Islet precursor cell (in vitro differentiated cells): Measurements from ENCODE around the gene ZNF660.
A peak's percentile ranks its signal among the peaks of the same experiment; 100 is the strongest.
"Not testable (repeated sequence)": the region's sequence is repeated elsewhere in the genome, so short reads cannot be mapped to it uniquely, and the experiment has no call there.

Source experiments
- DNase-seq: peaks from one replicate; pipeline ENCODE4 v3.0.0-alpha.2; 2018

ZNF660 gene

DNA sequence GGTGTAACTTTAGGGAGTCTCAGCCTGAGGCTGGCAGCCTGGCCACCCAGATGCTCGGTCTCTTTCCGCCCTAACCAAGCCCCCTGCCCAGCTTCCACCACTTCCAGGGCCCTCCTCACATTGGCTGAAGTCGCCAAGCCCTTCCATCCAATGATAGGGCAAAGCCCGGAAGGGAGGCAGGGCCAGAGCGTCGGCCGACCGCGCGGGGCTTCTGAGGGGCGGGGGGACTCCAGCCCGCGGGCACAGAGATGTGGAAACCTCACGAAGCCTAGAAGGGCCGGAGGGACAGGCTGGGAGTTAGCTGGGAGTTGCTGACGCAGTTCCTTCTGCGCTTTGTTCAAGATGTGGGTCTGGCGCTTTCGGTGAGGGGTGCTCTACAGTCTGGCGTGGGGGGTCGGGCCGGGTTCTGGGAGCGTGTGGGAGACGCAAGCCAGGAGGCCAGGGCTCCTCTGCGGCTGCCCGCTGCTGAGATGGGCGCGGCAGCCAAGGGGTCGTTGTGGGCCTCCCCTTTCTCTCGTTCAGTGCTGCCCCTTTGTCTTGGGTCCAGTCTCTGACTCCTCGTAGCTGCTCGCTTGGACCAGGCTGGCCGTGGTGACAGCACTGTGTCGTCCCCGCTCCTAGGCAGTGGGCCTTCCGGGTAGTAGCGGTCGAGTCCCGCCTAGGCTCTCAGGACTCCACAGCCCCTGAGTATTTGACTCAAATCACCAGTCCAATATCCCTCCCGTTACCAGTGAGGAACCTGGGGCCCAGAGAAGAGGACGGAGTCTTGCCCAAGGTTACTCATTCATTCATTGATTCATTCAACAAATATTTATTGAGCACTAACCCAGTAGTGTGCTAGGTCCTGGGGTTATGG, at the start of gene ZNF660:
TSS of gene ZNF660 (plus strand) at position 319 of the 856 bp plus-strand sequence. CDS start 9,230 bp downstream, outside the sequence.
- peak; percentile 96 for DNase-seq

DNA sequence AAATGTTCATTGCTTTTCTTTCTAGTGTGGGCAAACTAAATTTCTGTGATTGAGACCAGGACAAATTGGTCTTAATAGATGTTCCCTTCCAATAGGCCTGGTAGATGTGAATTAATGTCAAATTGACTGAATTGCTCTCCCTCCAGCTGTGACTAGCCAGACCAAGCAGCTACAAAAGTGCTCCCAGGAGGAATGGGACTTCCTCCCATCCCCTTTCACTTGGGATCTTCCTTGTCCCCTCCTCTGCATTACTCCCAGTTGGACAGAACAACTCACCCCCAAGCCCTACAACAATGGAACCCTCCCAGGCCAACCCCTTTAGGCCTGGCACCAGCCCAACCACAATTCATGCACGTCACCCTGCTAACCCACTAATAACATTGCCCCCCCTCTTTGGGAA, 49.4 kb upstream of the ZNF660 start:
- DNase-seq = no peak

DNA sequence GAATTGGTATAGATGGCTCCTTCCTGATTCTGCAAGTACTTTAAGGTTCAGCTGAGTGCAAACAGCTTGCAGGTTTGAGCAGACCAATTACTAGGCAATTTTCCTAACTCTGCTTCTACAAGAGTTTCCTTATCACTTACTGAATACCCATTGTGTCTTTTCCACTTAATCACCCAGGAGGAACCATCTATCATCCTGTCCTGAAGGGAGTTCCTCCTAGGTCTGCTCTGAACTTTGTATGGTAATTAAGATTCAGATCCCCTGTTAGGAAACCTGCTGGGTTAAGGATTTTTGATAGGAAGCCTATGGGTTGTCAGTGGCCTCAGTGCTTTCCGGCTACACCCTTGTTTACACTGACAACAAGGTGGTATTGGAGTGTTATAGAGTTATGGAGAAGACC, 40.0 kb upstream of the ZNF660 start:
- DNase-seq = not testable (repeated sequence)

DNA sequence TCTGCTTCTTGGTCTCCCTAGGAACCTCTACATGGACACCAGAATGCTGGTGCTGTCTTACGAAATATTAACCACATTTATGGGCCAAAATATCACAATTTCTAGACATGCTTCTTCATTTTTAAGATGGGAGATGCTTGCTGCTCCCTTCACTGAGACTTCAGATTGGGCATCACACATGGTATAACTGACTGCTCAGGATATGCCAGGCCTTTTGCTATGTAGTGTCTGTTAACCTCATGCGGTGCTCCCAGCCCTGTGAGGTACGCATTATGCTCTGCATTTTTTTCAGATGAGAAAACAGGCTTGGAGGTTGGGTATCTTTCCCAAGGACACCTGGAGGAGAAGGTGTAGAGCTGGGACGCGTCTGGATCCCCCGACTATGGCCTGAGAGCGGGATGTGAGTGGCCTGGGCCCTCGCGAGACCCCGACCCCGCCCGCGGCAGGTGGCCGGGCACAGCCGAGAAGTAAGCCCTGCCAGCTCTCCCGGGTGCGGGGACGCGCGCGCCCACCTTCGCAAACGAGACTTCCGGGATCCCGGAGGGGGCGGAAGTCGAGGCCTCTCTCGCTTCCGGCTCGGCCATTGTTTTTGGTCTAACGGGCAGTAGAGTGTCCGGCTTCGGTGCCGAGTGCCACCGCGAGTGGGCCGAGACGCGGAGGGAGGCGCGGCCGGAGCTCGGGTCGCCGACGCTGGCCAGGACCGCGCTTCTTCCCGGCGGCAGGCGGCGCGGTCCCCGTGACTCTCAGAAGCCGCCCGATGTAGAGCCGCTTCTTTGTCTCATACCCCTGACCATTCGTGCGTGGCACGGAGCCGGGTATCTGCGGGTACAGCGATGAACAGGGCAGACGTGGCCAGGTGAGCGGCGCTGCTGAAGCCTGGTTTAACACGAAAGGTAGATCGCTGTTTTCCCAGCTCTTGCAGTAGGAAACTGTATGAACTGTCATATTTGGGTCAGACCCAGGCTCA, 29.9 kb upstream of the ZNF660 start, which contains the start of gene ZKSCAN7:
TSS of gene ZKSCAN7 (plus strand) at position 568 of the 967 bp plus-strand sequence. CDS start 1,855 bp downstream, outside the sequence.
- DNase-seq = peak; percentile 80

DNA sequence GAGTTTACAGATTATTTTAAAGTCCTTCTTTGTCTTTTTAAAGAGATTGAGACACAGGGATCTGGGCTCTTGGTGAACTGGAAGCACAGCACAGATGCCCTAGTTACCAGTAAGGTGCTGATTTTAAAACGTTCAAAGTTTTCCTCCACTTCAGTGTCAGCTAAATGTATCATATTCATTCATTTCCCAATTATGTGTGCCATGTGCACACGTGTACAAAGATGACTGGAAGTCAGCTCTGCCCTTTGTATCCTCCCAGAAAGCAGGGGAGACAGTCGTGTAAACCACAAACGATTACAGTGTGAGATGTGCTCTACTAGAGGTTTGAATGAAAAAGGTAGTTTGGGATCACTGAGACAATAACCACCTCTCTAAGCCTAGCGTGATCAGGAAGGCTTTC, 29.0 kb upstream of the ZNF660 start:
- DNase-seq = no peak

DNA sequence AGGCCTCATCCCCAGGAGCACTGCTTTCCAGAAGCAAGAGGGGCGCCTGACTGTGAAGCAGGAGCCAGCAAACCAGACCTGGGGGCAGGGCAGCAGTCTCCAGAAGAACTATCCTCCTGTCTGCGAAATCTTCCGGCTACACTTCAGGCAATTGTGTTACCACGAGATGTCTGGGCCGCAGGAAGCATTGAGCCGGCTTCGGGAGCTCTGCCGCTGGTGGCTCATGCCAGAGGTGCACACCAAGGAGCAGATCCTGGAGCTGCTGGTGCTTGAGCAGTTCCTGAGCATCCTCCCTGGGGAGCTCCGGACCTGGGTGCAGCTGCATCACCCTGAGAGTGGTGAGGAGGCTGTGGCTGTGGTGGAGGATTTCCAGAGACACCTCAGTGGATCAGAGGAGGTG, 27.7 kb upstream of the ZNF660 start:
- DNase-seq = no peak

DNA sequence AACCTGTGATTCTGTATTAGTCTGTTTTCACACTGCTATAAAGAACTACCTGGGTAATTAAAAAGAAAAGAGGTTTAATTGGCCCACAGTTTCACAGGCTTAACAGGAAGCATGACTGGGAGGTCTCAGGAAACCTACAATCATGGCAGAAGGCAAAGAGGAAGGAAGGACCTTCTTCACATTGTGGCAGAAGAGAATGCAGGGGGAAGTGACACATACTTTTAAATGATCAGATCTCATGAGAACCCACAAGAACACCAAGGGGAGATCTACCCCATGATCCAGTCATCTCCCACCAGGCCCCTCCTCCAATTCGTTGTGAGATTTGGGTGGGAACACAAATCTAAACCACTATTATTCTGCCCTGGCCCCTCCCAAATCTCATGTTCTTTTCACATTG, 23.7 kb upstream of the ZNF660 start:
- no peak for DNase-seq

DNA sequence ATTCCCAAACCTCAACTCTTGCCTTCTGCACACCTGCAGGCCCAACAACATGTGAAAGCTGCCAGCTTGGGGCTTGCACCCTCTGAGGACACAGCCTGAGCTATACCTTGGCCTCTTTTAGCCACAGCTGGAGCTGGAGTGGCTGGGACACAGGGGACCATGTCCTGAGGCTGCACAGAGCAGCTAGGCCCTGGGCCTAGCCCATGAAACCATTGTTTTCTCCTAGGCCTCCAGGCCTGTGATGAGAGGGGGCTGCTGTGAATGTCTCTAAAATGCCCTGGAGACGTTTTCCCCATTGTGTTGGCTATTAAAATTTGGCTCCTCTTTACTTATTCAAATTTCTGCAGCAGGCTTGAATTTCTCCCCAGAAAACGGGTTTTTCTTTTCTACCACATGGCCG, 22.6 kb upstream of the ZNF660 start:
- DNase-seq = no peak

DNA sequence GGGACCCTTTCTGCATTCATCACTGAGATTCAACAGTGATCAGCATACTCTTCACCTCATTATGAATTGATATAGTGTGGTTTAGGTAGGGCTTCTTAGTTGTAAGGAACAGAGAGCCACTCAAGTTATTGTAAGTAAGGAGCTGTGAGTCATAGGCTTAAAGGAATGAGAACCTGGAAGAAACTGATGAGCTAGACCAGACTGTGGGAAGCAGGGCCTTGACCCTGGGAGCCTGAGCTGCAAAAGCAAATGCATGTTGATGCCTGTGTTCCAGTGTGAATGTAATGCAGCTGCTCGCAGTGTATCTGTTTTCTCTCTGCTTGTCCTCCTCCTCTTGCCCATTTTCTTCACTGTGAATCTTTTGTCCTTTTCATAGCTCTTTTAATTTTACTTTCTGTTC, 16.2 kb upstream of the ZNF660 start:
- no peak for DNase-seq

DNA sequence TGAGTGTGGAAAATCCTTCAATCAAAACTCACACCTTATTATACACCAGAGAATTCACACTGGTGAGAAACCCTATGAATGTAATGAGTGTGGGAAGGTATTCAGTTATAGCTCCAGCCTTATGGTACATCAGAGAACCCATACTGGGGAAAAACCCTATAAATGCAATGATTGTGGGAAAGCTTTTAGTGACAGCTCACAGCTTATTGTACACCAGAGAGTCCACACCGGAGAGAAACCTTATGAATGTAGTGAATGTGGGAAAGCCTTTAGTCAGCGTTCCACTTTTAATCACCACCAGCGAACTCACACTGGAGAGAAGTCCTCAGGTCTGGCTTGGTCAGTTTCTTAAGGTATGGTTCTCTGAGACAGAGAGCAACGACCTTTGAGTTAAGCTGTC, 13.7 kb upstream of the ZNF660 start:
- no peak for DNase-seq

DNA sequence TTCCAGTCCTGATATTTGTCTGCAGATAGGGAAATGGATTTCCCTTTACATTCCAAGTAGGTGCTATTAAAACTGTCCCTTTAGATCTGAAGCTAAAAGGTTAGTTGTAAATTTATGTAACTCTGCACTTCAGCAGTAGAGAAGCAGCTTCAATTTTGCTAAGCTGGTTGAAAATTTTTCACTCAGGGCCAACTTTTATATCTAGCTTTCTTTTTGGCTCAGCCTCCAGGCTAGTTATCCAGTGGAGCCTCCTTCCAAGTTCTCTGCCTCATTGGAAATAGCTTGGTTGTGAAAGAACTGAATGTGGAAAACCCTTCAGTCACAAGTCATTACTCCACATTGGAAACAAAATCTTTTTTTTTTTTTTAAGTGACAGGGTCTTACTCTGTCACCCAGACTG, 8.2 kb upstream of the ZNF660 start:
- DNase-seq = no peak

DNA sequence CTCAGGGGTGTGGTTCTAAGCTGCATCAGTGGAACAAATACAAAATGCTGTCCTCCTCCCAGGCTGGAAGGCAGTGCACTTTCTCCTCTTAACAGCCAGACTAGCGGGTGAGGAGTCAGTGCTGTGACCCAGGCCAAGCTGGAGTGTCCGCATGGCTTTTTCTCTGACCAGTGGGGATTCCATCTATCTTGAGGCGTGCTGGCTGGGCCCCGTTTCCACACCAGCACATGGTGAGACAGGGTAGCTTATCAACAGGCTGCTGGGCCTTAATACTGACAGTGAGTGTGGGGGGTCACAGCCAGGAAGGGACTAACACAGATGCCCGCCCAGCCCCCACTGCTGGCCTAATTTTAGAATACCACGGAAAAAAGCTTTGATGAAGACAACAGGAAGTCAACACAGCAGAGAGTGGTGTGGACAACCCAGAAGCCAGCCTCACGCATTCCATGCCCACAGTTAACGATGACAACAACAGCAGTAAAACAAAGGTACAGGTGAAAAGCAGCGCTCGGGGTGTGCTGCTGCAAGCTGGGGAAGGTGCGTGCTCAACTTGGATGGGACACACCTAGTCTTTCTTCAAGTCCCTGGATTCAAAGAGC, 7.3 kb upstream of the ZNF660 start:
- DNase-seq = not testable (repeated sequence)

DNA sequence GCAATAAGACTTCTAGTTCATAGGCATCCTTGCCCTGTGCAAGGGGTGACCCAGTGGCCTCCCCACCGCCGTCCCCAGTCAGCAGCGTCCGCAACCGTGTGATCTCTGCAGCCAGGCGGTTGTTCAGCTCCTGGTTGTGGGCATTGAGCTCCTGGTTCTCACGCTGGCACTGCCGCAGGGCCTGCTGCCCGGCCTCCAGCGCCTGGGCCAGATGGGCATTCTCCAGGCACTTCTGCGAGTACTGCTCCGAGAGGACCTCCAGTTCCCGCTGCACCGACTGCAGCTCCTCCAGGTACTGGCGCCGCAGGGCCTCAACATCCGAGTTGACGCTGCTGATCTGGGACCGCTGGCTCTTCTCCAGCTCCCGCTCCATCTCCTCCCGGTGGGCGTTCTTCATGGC, 6.4 kb upstream of the ZNF660 start:
- DNase-seq = not testable (repeated sequence)

DNA sequence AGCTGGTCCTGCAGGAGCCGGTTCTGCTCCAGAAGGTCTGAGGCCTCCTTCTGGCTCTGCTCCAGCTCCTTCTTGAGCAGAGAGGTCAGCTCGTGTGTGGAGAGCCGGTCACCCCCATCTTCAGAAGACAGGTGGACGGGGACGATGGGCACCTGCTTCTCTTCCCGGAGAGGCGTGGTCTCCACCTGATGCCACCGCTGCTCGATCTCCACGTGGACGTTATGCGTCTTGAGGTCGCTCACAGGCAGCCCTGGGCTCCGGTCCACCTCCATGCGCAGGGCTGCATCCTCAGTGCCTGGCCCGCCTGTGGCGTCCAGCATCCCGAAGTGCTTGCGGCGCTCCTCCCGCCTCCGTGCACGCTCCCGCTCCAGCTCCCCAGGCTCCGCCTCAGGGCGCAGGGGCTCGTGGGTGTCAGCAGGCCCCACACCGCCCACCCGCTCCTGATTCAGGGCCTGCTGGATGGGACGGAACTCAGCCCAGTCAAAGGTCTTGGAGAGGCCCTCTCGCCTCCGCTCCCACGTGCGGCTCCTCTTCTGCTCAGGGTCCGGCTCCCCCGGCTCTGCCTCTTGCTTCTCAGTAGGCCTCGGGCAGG, 5.7 kb upstream of the ZNF660 start:
- DNase-seq = not testable (repeated sequence)

DNA sequence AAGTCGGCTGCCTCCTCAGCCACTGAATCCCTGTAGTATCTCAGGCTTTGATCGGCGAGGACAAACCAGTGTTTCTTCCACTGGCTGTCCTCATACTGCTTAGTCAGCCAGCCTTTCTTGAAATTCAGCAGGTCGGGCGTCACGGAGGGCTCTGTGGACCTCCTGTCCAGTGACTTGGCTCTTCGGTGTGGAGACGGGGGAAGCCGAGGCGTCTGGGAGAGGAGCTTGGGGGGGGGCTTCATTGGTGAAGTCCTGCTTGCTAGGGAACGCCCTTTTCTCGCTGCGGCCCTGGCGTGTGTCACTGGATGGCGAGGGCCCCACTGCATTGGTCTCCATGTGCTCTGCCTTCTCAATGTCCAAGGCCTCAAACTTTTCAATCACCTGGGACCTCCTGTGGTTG, 5.0 kb upstream of the ZNF660 start:
- not testable (repeated sequence) for DNase-seq

DNA sequence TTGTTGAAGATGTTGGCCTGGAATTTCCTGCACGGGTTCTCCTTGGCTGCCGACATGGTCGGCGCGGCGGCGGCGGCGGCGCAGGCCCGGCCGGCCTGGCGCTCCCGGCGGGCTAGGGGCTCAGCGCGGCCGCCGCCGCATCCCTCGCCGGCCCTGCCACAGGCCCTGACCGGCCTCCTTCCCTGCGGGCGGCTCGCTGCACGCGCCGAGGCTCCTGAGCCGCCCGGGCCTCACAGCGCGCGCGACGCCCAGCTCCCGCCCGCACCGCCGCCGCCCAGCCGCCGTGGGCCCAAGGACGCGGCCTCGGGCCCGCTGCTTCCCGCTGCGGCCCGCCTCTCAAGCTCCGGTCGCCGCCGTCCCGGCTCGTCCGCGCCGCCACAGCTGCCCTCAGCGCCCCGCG, 3.8 kb upstream of the ZNF660 start:
- not testable (repeated sequence) for DNase-seq

DNA sequence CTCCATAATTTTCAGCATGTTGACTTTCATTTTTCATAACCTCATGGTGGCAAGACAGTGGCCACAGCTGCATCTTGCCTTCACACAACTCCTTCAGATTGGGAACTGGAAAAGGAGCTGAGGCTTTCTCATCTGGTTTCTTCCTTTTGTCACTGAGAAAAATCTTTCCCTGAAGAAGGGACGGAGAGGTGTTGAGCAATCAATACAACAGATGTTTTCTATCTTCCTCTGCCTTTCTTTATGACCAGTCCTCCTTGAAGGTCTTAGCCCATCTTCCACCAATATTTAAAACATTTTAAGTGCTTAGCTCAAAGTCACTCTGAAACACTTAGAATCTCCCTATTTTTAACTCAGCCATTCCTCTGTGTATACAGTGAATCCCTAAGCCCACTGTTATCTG, 11.9 kb downstream of the ZNF660 start:
- no peak for DNase-seq

DNA sequence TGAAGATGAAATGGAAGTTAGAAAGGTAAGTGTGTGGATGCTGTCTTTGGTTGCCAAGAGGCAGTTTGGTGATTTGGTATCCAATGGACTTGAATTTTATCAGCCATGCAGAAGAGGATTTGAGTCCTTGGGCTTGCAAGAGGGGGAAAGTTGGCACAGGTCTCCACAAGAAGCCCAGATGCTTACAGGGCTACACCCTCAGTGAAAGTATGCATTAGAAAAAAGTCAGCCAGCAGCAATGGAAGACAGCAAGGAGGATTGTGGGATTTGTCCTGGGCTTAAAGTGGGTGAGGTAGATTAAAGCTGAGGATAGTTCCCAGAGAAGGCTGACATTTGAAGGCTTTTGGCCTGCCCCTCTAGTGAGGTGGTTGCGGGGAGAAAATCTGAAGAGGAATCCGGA, 17.0 kb downstream of the ZNF660 start:
- no peak for DNase-seq

DNA sequence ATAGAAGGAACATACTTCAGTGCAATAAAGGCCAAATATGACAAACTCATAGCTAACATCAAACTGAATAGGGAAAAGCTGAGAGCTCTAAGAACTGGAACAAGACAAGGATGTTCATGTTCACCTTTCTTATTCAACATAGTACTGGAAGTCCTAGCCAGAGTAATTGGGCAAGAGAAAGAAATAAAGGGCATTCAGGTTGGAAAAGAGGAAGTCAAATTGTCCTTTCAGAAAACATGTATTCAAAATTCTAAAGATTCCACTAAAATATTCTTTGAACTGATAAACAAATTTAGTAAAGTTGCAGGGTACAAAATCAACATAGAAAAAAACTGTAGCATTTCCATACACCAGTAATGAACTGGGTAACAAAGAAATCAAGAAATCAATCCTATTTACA, 27.9 kb downstream of the ZNF660 start:
- DNase-seq = no peak

DNA sequence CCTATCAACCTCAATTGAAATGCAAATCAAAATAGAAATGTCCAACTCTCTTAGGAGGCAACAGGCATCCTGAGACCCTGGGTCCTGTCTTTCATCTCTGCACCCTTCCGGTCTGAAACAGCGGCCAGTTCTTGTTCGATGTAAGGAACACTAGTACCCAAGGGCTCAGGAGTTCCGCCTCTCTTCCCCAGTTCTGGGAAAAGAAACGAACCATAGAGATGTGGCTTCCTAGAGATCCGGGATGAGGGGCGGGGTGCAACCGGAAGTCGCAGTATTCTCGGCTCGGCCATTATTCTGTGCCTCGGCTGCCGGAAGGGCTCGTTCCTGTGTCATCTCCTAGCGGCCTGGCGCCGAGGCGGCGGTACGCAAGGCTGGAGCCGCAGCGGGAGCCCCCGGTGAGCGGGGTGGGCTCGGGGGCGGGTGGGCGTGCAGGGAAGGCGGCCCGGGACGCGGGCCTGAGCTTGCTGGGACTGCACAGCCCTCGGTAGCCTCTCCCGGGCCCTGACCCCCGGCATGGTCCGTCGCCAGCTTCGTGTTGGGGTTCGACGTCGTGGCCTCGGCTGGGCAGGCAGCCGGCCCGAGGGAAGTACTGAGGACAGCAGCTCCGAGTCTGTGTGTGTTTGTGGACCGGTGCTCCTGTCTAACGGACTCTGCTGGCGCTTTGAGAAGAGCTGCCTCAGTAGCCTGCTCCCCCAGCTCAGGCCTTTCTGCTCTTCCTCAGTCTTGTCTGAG, 40.2 kb downstream of the ZNF660 start, which contains the start of gene ZNF197:
TSS of gene ZNF197 (plus strand) at position 288 of the 732 bp plus-strand sequence. CDS start 4,119 bp downstream, outside the sequence.
- peak; percentile 94 for DNase-seq

DNA sequence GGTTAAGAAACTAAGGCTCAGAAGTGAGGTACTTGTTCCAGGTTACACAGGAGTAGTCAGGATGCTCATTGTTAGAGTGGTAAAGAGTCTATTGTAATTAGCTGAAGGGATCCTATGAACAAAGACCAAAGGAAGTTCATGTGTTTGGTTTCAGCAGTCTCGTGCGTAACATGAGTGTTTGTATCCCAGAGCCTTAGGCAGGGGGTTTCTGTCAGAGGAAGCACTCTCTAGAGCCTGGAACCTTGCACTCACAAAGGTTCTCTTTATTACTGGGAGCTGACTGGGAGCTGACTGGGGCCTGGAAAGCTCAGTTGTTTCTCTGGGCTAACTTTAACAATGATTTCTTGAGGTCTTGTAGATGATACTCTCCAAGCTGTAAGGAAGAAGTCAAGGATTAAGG, 44.0 kb downstream of the ZNF660 start:
- DNase-seq = no peak

DNA sequence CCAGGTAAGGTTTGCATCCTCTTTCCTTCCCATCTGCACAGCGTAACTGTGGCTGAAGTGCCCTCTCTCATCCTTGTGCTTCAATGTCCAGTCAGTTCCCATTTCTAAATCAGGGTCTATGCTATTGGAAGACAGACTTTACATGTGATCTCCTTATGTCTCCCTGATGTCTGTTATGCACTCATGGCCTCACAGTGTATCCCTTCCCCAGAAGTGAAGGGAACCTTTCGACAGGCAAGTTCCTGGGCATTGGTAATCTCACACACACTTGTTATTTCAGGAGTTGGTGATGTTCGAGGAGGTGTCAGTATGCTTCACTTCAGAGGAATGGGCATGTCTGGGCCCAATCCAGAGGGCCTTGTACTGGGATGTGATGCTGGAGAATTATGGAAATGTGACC, 47.4 kb downstream of the ZNF660 start:
- DNase-seq = no peak
